ENCODE data around the gene PDHA1. TPM values are rescaled to one million over a fixed set of nuclear protein-coding genes. Genes with fewer than 3 reads are reported as not detected.

PDHA1 gene
- total RNA-seq, 6 donors from 2014 or later, result 60.6 to 216 (median 111) TPM

Small RNAs within 50 kb of the gene (small RNA-seq; reads per million reads assigned to genes)
- gene RF00019, result 0 reads per million in 4 donors

Other genes with a start within 250 kb of the PDHA1 start
- 1 to 10 TPM in 2 of 6 donors, under 1 TPM in 3, not detected in 1; 0.69 to 2.9 (median 0.91) TPM for gene ADGRG2, start 221.5 kb upstream of the PDHA1 start, total RNA-seq
- gene MAP3K15, start 171.6 kb downstream of the PDHA1 start, total RNA-seq, result 1 to 10 TPM in 5 of 6 donors, under 1 TPM in 1; 0.44 to 5.2 (median 1.4) TPM